A549 (cell line): Measurements from ENCODE around the gene SEMA3C.

Experiments used
- CHD4 ChIP-seq: fragments of 200-600 bp; sonication (generic); IDR thresholded peaks from 2 replicates; pipeline ENCODE4 v1.6.1; 2016; ENCODE audit warnings: antibody characterized with exemption, mild to moderate bottlenecking, borderline replicate concordance
- KDM1A ChIP-seq: fragments of 200-600 bp; sonication (generic); IDR thresholded peaks from 2 replicates; pipeline ENCODE4 v1.6.1; 2016; ENCODE audit warnings: low read depth, mild to moderate bottlenecking
- MYC ChIP-seq: IDR thresholded peaks from 2 replicates; pipeline ENCODE4 v1.6.1; 2012; ENCODE audit warnings: mild to moderate bottlenecking, inconsistent platforms, low read length, improper control_type of control experiment, borderline replicate concordance
- NPAS2 ChIP-seq: fragments of 250-450 bp; sonication (Bioruptor Pico); IDR thresholded peaks from 2 replicates; pipeline ENCODE4 v1.8.0; 2022; ENCODE audit warnings: mild to moderate bottlenecking, moderate library complexity, borderline replicate concordance
- PHF8 ChIP-seq: fragments of 200-600 bp; sonication (generic); IDR thresholded peaks from 2 replicates; pipeline ENCODE4 v1.6.1; 2016; ENCODE audit warnings: low read depth, mild to moderate bottlenecking, antibody characterized with exemption, moderate library complexity, borderline replicate concordance
- POLR2A ChIP-seq: IDR thresholded peaks from 2 replicates; pipeline ENCODE4 v1.6.1; 2012; ENCODE audit warnings: mild to moderate bottlenecking, low read length
- RFX5 ChIP-seq: fragments of 450-650 bp; IDR thresholded peaks from 2 replicates; pipeline ENCODE4 v1.7.1; 2014; ENCODE audit warnings: antibody characterized with exemption, mild to moderate bottlenecking, moderate library complexity
- RNF2 ChIP-seq: fragments of 200-600 bp; sonication (generic); IDR thresholded peaks from 2 replicates; pipeline ENCODE4 v1.6.1; 2016; ENCODE audit warnings: low read depth, mild to moderate bottlenecking, antibody characterized with exemption, moderate library complexity, borderline replicate concordance
- TF ChIP-seq, protein P1 (sequence below): fragments of 200-600 bp; sonication (generic); IDR thresholded peaks from 2 replicates; pipeline ENCODE4 v1.6.1; 2016; ENCODE audit warnings: antibody characterized with exemption, mild to moderate bottlenecking, moderate library complexity
- TF ChIP-seq, protein P2 (sequence below): fragments of >200 bp; sonication (Bioruptor Twin); formaldehyde crosslinking; IDR thresholded peaks from 3 replicates; pipeline ENCODE4 v1.5.1; 2016
- TF ChIP-seq, protein P3 (sequence below): IDR thresholded peaks from 2 replicates; pipeline ENCODE4 v1.6.1; 2012

- TF ChIP-seq NPAS2, result no peak
- no peak for TF ChIP-seq KDM1A
- no peak for TF ChIP-seq MYC
- no peak for TF ChIP-seq POLR2A
- TF ChIP-seq PHF8, result no peak
- TF ChIP-seq, protein P1, sequence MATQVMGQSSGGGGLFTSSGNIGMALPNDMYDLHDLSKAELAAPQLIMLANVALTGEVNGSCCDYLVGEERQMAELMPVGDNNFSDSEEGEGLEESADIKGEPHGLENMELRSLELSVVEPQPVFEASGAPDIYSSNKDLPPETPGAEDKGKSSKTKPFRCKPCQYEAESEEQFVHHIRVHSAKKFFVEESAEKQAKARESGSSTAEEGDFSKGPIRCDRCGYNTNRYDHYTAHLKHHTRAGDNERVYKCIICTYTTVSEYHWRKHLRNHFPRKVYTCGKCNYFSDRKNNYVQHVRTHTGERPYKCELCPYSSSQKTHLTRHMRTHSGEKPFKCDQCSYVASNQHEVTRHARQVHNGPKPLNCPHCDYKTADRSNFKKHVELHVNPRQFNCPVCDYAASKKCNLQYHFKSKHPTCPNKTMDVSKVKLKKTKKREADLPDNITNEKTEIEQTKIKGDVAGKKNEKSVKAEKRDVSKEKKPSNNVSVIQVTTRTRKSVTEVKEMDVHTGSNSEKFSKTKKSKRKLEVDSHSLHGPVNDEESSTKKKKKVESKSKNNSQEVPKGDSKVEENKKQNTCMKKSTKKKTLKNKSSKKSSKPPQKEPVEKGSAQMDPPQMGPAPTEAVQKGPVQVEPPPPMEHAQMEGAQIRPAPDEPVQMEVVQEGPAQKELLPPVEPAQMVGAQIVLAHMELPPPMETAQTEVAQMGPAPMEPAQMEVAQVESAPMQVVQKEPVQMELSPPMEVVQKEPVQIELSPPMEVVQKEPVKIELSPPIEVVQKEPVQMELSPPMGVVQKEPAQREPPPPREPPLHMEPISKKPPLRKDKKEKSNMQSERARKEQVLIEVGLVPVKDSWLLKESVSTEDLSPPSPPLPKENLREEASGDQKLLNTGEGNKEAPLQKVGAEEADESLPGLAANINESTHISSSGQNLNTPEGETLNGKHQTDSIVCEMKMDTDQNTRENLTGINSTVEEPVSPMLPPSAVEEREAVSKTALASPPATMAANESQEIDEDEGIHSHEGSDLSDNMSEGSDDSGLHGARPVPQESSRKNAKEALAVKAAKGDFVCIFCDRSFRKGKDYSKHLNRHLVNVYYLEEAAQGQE, result no peak
- TF ChIP-seq, protein P2, sequence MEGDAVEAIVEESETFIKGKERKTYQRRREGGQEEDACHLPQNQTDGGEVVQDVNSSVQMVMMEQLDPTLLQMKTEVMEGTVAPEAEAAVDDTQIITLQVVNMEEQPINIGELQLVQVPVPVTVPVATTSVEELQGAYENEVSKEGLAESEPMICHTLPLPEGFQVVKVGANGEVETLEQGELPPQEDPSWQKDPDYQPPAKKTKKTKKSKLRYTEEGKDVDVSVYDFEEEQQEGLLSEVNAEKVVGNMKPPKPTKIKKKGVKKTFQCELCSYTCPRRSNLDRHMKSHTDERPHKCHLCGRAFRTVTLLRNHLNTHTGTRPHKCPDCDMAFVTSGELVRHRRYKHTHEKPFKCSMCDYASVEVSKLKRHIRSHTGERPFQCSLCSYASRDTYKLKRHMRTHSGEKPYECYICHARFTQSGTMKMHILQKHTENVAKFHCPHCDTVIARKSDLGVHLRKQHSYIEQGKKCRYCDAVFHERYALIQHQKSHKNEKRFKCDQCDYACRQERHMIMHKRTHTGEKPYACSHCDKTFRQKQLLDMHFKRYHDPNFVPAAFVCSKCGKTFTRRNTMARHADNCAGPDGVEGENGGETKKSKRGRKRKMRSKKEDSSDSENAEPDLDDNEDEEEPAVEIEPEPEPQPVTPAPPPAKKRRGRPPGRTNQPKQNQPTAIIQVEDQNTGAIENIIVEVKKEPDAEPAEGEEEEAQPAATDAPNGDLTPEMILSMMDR, result no peak
- TF ChIP-seq, protein P3, sequence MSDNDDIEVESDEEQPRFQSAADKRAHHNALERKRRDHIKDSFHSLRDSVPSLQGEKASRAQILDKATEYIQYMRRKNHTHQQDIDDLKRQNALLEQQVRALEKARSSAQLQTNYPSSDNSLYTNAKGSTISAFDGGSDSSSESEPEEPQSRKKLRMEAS, result no peak
- no peak for TF ChIP-seq CHD4
- no peak for TF ChIP-seq RFX5
- TF ChIP-seq RNF2, result no peak
Observed at GRCh38 chr7:80924090-80924489, 5.2 kb upstream of the SEMA3C start.
